HepG2 (cell line): ENCODE results near the gene PAPPA. TPM values are rescaled to one million over a fixed set of nuclear protein-coding genes. Genes with fewer than 3 reads are reported as not detected.

Source experiments
- AKNA ChIP-seq: sonication (generic); formaldehyde crosslinking; IDR thresholded peaks from 2 replicates; pipeline ENCODE4 v1.4.0; 2020; ENCODE audit warnings: missing genetic modification reagents, borderline replicate concordance
- ARID5B ChIP-seq: IDR thresholded peaks from 2 replicates; pipeline ENCODE4 v1.4.0; 2020; ENCODE audit warnings: mild to moderate bottlenecking, missing genetic modification reagents
- ATF1 ChIP-seq: IDR thresholded peaks from 2 replicates; pipeline ENCODE4 v1.6.1; 2016; ENCODE audit warnings: mild to moderate bottlenecking, control low read depth
- BRCA1 ChIP-seq: sonication (generic); formaldehyde crosslinking; IDR thresholded peaks from 2 replicates; pipeline ENCODE4 v1.4.0; 2020; ENCODE audit warnings: missing genetic modification reagents
- CEBPG ChIP-seq: IDR thresholded peaks from 2 replicates; pipeline ENCODE4 v1.6.1; 2016
- EED ChIP-seq: sonication (generic); formaldehyde crosslinking; IDR thresholded peaks from 2 replicates; pipeline ENCODE4 v1.5.0; 2020; ENCODE audit warnings: mild to moderate bottlenecking, missing genetic modification reagents
- GABPB1 ChIP-seq: IDR thresholded peaks from 2 replicates; pipeline ENCODE4 v1.6.1; 2016; ENCODE audit warnings: mild to moderate bottlenecking, missing genetic modification reagents, moderate library complexity, missing compliant biosample characterization
- GTF2F1 ChIP-seq: fragments of 150-350 bp; IDR thresholded peaks from 2 replicates; pipeline ENCODE4 v1.6.1; 2014; ENCODE audit warnings: low read length
- HOXA7 ChIP-seq: sonication (generic); formaldehyde crosslinking; IDR thresholded peaks from 2 replicates; pipeline ENCODE4 v1.8.1; 2022; ENCODE audit warnings: mild to moderate bottlenecking, missing genetic modification reagents, moderate library complexity
- MAFG ChIP-seq: sonication (generic); formaldehyde crosslinking; IDR thresholded peaks from 2 replicates; pipeline ENCODE4 v1.5.1; 2020; ENCODE audit warnings: mild to moderate bottlenecking, missing genetic modification reagents
- NFRKB ChIP-seq: fragments of 450-650 bp; IDR thresholded peaks from 2 replicates; pipeline ENCODE4 v1.6.1; 2017
- PREB ChIP-seq: sonication (generic); formaldehyde crosslinking; IDR thresholded peaks from 2 replicates; pipeline ENCODE4 v1.4.0; 2020; ENCODE audit warnings: missing genetic modification reagents
- RXRB ChIP-seq: IDR thresholded peaks from 2 replicates; pipeline ENCODE4 v1.6.1; 2016; ENCODE audit warnings: borderline replicate concordance, missing genetic modification reagents, missing compliant biosample characterization
- SAP130 ChIP-seq: IDR thresholded peaks from 2 replicates; pipeline ENCODE4 v1.6.1; 2016; ENCODE audit warnings: low read depth
- SMYD3 ChIP-seq: sonication (generic); formaldehyde crosslinking; IDR thresholded peaks from 2 replicates; pipeline ENCODE4 v1.8.1; 2023; ENCODE audit warnings: mild to moderate bottlenecking, missing genetic modification reagents
- SRSF4 ChIP-seq: fragments of 200-400 bp; formaldehyde crosslinking; IDR thresholded peaks from one replicate; pipeline ENCODE4 v1.6.1; 2018; ENCODE audit warnings: mild to moderate bottlenecking, low read depth, low read length, moderate library complexity; ENCODE audit not compliant: poor library complexity, severe bottlenecking
- STAG1 ChIP-seq: sonication (generic); formaldehyde crosslinking; IDR thresholded peaks from 2 replicates; pipeline ENCODE4 v1.4.0; 2020; ENCODE audit warnings: missing genetic modification reagents
- TBP ChIP-seq: sonication (generic); formaldehyde crosslinking; IDR thresholded peaks from 2 replicates; pipeline ENCODE4 v1.5.0; 2020; ENCODE audit warnings: missing genetic modification reagents
- ZNF143 ChIP-seq: sonication (generic); formaldehyde crosslinking; IDR thresholded peaks from 2 replicates; pipeline ENCODE4 v1.4.0; 2020; ENCODE audit warnings: missing genetic modification reagents
- ZNF20 ChIP-seq: sonication (generic); formaldehyde crosslinking; IDR thresholded peaks from 2 replicates; pipeline ENCODE4 v1.4.0; 2020; ENCODE audit warnings: mild to moderate bottlenecking, moderate library complexity, missing genetic modification reagents
- ZNF331 ChIP-seq: sonication (generic); formaldehyde crosslinking; IDR thresholded peaks from 2 replicates; pipeline ENCODE4 v1.4.0; 2020; ENCODE audit warnings: missing genetic modification reagents
- ZNF569 ChIP-seq: sonication (generic); formaldehyde crosslinking; IDR thresholded peaks from 2 replicates; pipeline ENCODE4 v1.5.0; 2020; ENCODE audit warnings: mild to moderate bottlenecking, missing genetic modification reagents, moderate library complexity, borderline replicate concordance
- ZNF572 ChIP-seq: sonication (generic); formaldehyde crosslinking; IDR thresholded peaks from 2 replicates; pipeline ENCODE4 v1.5.1; 2020; ENCODE audit warnings: mild to moderate bottlenecking, missing genetic modification reagents
- ZNF629 ChIP-seq: sonication (generic); formaldehyde crosslinking; conservative IDR thresholded peaks from 2 replicates; pipeline ENCODE4 v1.5.0; 2020; ENCODE audit warnings: missing genetic modification reagents
- polyA plus RNA-seq, 8 experiments: library from polyadenylated mRNA; depleted of rRNA in 3 of 8; stranded (reverse) in 7 of 8; unstranded in 1 of 8; fragments of >200 nt; fragmentation: Illumina TruSeq in 4 of 8; extraction: Trizol in 4 of 8; gene quantifications; 2 replicates each; pipeline versions ENCODE4 v1.2.1 to v1.2.3, GENCODE V29; 2011 to 2016; ENCODE audit warnings: low read depth in 4 of 8, missing spikeins in 1 of 8, mixed read lengths in 1 of 8; ENCODE audit not compliant: insufficient read depth in 1 of 8
- total RNA-seq, 5 experiments: library from RNA; depleted of rRNA; stranded (reverse); fragments of >200 nt; fragmentation: Illumina TruSeq; extraction: Trizol; gene quantifications; 2 replicates each; pipeline ENCODE4 v1.2.3, GENCODE V29; 2016; ENCODE audit warnings: low read depth in 1 of 5

PAPPA gene
- total and polyA plus RNA-seq, 2 of the 13 experiments (the other 11 are each of a cell fraction or from before 2014, with no cell fraction given), result 0.09 to 0.11 TPM

- TF ChIP-seq ARID5B (CRISPR knock-in tag) (peak; percentile 88), ATF1 (CRISPR knock-in tag) (no peak), RXRB (CRISPR knock-in tag) (peak; percentile 50; the same call in 1 of the 2 replicates), ZNF572 (CRISPR knock-in tag) (no peak), ZNF629 (no peak), SMYD3 (CRISPR knock-in tag) (no peak), HOXA7 (CRISPR knock-in tag) (no peak), NFRKB (no peak), ZNF143 (no peak), GABPB1 (CRISPR knock-in tag) (no peak; the same call in 1 of the 2 replicates), ZNF569 (CRISPR knock-in tag) (no peak), MAFG (CRISPR knock-in tag) (no peak), BRCA1 (no peak), AKNA (CRISPR knock-in tag) (no peak), PREB (CRISPR knock-in tag) (no peak), SRSF4 (no peak), TBP (no peak), GTF2F1 (no peak), STAG1 (CRISPR knock-in tag) (no peak), ZNF331 (CRISPR knock-in tag) (no peak; the same call in 1 of the 2 replicates), ZNF20 (CRISPR knock-in tag) (no peak), EED (CRISPR knock-in tag) (no peak), SAP130 (CRISPR knock-in tag) (no peak), CEBPG (CRISPR knock-in tag) (peak; percentile 70)
These were observed 50.8 kb downstream of the PAPPA start (continued) for GRCh38 chr9:116204252-116204882.
